Measurements from ENCODE around the gene CELSR1.

DNA sequence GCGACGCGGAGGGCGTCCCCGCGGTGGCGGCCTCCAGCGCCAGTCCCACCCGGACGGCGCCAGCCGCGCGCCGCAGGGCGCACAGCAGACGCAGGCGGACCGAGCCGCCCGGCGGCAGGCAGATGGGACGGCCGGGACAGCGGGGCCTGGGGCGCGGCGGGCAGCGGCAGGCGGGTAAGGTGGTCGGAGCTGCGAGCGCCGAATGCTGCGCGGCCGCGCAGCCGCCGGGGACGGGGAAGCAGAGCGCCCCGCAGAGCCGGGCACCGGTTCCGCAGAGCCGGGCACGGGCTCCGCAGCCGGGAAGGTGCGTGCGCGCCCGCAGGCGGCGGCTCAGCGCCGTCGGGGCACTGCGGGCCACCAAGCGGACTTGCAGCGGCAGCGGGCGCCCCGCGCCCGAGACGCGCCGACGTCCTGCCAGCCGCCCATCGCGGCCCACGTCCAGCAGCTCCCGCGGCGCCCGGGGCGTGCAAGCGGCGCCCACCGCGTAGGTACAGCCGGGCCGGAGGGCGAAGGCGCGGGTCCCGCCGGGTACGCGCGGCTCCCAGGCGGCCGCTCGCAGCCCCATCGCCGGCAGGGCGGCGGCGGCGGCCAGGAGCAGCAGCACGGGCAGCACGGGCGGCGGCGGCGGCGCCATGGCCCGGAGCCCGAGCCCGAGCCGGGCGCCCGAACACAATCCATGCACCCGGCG lies 739 bp downstream of the CELSR1 start:
- TF ChIP-seq SNAI2 (CRISPR knock-in tag; IDR thresholded peaks at IDR 0.05) (no peak), PPARA (CRISPR knock-in tag; IDR thresholded peaks at IDR 0.05; ENCODE audit: borderline replicate concordance) (no peak)
- TF ChIP-seq, protein P1, sequence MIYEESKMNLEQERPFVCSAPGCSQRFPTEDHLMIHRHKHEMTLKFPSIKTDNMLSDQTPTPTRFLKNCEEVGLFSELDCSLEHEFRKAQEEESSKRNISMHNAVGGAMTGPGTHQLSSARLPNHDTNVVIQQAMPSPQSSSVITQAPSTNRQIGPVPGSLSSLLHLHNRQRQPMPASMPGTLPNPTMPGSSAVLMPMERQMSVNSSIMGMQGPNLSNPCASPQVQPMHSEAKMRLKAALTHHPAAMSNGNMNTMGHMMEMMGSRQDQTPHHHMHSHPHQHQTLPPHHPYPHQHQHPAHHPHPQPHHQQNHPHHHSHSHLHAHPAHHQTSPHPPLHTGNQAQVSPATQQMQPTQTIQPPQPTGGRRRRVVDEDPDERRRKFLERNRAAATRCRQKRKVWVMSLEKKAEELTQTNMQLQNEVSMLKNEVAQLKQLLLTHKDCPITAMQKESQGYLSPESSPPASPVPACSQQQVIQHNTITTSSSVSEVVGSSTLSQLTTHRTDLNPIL (CRISPR knock-in tag; IDR thresholded peaks at IDR 0.05; ENCODE audit: low read depth) = no peak
